ENCODE results near the gene TWIST1.

DNA sequence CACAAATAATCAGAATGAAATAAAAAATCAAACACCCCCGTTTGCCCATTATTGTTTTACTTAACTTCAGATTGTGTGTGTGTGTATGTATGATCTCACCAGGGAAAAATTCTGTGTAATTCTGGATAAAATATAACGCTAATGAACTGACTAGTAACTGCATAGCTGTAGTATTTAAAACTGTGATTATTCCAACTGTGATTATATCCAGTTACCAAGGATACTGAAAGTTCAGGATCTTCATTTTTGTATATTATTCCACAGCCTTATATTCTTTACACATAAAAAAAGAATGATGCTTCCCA is 2.9 kb downstream of the TWIST1 start:
- TF ChIP-seq POLR2A (IDR thresholded peaks at IDR 0.05) (no peak), POLR2AphosphoS5 (IDR thresholded peaks at IDR 0.05) (no peak)
- TF ChIP-seq, protein P1, sequence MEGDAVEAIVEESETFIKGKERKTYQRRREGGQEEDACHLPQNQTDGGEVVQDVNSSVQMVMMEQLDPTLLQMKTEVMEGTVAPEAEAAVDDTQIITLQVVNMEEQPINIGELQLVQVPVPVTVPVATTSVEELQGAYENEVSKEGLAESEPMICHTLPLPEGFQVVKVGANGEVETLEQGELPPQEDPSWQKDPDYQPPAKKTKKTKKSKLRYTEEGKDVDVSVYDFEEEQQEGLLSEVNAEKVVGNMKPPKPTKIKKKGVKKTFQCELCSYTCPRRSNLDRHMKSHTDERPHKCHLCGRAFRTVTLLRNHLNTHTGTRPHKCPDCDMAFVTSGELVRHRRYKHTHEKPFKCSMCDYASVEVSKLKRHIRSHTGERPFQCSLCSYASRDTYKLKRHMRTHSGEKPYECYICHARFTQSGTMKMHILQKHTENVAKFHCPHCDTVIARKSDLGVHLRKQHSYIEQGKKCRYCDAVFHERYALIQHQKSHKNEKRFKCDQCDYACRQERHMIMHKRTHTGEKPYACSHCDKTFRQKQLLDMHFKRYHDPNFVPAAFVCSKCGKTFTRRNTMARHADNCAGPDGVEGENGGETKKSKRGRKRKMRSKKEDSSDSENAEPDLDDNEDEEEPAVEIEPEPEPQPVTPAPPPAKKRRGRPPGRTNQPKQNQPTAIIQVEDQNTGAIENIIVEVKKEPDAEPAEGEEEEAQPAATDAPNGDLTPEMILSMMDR (IDR thresholded peaks at IDR 0.05) = no peak
